NB4 (cell line): ENCODE measurements around the gene ZNF784.

ENCODE experiments used
- DNase-seq: peaks from one replicate; pipeline ENCODE4 v3.0.0; 2010; ENCODE audit warnings: low read depth
- H3K4me3 ChIP-seq: one replicate; pipeline ENCODE4 v1.5.1; 2011; ENCODE audit warnings: mild to moderate bottlenecking, low read depth, low read length, moderate library complexity
- CTCF ChIP-seq: IDR thresholded peaks from one replicate; pipeline ENCODE4 v1.5.1; 2012; ENCODE audit warnings: low read depth, low read length
- MYC ChIP-seq: IDR thresholded peaks from 2 replicates; pipeline ENCODE4 v1.6.1; 2011; ENCODE audit warnings: low read depth, low read length
- POLR2A ChIP-seq: IDR thresholded peaks from 2 replicates; pipeline ENCODE4 v1.6.1; 2011; ENCODE audit warnings: mild to moderate bottlenecking; ENCODE audit not compliant: insufficient read length; ENCODE audit errors: extremely low read depth
- TF ChIP-seq, protein P1 (sequence below): IDR thresholded peaks from 2 replicates; pipeline ENCODE4 v1.6.1; 2011; ENCODE audit warnings: low read depth, low read length

Gene ZNF784

GRCh38 chr19:55611300-55611982, 12.9 kb downstream of the ZNF784 start:
- DNase-seq = no peak
- H3K4me3 ChIP-seq = no peak overlapping the region
- no peak for TF ChIP-seq CTCF
- TF ChIP-seq MYC = no peak
- no peak for TF ChIP-seq POLR2A
- TF ChIP-seq, protein P1, sequence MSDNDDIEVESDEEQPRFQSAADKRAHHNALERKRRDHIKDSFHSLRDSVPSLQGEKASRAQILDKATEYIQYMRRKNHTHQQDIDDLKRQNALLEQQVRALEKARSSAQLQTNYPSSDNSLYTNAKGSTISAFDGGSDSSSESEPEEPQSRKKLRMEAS = no peak

DNA sequence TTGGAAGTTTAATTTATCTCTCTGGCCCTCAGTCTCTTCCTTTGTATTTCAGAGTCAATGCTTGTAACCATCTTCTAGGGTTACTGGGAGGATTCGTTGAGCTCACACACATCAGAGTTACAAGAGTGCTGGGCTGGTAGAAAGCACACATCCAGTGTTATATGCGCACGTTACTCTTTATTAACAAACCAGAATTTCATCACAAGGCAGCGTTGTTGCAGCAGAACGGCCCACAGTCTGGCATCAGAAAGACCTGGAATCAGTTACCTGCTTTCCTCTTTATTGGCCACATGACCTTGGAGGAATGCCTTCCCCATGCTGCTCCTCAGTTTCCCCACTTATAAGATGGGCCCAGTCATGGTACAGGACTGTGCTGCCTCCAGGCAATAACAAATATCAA, 15.0 kb downstream of the ZNF784 start:
- no peak overlapping the region for H3K4me3 ChIP-seq
- DNase-seq = no peak
- TF ChIP-seq, protein P1 = no peak
- no peak for TF ChIP-seq POLR2A
- no peak for TF ChIP-seq CTCF
- no peak for TF ChIP-seq MYC

GRCh38 chr19:55606817-55607216, 17.5 kb downstream of the ZNF784 start:
- peak overlapping the region; percentile 75 for H3K4me3 ChIP-seq
- TF ChIP-seq, protein P1 = no peak
- no peak for TF ChIP-seq MYC
- TF ChIP-seq CTCF = no peak
- no peak for TF ChIP-seq POLR2A
- no peak for DNase-seq

- no peak for DNase-seq
- peak overlapping the region; percentile 75 for H3K4me3 ChIP-seq
- TF ChIP-seq, protein P1 = no peak
- TF ChIP-seq MYC (no peak), CTCF (no peak), POLR2A (no peak)
These were observed 17.9 kb downstream of the ZNF784 start for GRCh38 chr19:55606471-55606787.

- H3K4me3 ChIP-seq = peak within 1 kb of the TSS; percentile 75
- no peak for TF ChIP-seq POLR2A
- peak; percentile 59 for TF ChIP-seq CTCF
- no peak; the same call in 1 of the 2 replicates for TF ChIP-seq MYC
- TF ChIP-seq, protein P1 = no peak
- DNase-seq = peak; percentile 80
These were observed 18.5 kb downstream of the ZNF784 start, which contains the start of gene ZNF865 for GRCh38 chr19:55605637-55606470. TSS of gene ZNF865 (plus strand) at chr19:55605647. CDS start at chr19:55613619, 7,972 bp downstream.
